ENCODE results near the gene MAP3K20.
"Not testable (repeated sequence)": the region's sequence is repeated elsewhere in the genome, so short reads cannot be mapped to it uniquely, and the experiment has no call there.

Gene MAP3K20

DNA sequence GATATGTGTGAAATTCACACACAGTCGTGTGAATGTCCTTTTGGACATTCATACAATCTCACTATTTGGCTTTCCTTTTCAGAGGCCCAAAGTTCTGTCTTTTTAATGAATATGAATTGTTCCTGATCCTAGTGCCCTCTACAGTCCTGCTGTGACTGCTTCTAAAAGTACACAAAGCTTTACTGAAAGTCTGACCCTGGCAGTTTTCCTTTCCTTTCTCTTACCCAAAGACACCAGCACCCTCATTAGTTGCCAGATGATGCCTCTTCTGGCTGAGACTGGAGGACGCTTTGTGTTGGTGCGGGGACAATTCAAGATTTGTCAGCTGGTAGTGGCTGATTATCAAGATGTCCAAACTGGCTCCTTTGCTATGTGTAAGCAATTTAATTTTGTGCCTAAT is 197.2 kb downstream of the MAP3K20 start:
- DNase-seq (ENCODE audit: extremely low spot score), result no peak
- ChIA-PET CTCF (interaction anchor here (1.0 to 1.5 kb wide), 2 partner anchors 8 to 12 kb away, joined by 3 to 6 read pairs; no protein-coding TSS in a partner anchor), POLR2A (no interaction called here)
- TF ChIP-seq, protein P1, sequence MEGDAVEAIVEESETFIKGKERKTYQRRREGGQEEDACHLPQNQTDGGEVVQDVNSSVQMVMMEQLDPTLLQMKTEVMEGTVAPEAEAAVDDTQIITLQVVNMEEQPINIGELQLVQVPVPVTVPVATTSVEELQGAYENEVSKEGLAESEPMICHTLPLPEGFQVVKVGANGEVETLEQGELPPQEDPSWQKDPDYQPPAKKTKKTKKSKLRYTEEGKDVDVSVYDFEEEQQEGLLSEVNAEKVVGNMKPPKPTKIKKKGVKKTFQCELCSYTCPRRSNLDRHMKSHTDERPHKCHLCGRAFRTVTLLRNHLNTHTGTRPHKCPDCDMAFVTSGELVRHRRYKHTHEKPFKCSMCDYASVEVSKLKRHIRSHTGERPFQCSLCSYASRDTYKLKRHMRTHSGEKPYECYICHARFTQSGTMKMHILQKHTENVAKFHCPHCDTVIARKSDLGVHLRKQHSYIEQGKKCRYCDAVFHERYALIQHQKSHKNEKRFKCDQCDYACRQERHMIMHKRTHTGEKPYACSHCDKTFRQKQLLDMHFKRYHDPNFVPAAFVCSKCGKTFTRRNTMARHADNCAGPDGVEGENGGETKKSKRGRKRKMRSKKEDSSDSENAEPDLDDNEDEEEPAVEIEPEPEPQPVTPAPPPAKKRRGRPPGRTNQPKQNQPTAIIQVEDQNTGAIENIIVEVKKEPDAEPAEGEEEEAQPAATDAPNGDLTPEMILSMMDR (IDR thresholded peaks at IDR 0.05; ENCODE audit: control extremely low read depth, extremely low read depth, low read depth, missing control alignments), result no peak

DNA sequence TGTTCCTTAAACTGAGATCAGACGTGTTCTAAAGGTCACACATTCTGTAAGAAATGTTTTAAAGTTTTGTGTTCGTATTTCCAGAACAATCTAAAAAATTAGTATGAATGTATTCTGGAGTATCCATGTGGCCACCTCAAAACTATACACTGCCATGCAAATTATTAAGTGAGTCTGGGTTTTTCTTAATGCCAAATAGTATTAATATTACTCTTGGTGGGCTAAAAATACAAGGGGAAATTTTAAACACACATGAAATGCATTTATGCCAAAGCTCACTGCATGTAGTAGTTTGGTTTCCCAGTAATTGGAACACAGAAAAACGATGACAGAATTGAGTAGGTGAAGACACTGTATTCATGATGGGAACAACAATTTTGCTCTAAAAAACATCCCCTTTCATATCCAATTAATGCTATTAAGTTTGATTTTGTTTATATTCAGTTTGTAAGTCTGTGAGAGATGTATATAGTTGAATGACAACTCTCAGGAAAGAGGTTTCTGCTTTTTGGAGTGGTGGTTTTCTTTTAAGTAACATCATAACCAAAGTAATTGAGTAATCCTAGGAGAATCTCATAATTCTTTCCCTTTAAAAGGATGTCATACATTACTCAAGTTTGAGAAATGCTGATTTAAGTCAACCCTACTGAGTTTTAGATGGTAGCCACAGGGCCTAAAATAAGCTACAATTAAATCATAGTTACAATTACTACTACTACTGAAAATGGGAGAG is 203.3 kb downstream of the MAP3K20 start:
- POLR2A ChIA-PET, result interaction anchor here (1.1 kb wide), 1 partner anchor 8 kb away, joined by 4 read pairs; no protein-coding TSS in a partner anchor
- TF ChIP-seq, protein P1 (IDR thresholded peaks at IDR 0.05; ENCODE audit: control extremely low read depth, extremely low read depth, low read depth, missing control alignments), result no peak
- DNase-seq (ENCODE audit: extremely low spot score), result no peak
- CTCF ChIA-PET, result interaction anchor here (1.0 kb wide), 1 partner anchor 17 kb away, joined by 4 read pairs; no protein-coding TSS in a partner anchor

DNA sequence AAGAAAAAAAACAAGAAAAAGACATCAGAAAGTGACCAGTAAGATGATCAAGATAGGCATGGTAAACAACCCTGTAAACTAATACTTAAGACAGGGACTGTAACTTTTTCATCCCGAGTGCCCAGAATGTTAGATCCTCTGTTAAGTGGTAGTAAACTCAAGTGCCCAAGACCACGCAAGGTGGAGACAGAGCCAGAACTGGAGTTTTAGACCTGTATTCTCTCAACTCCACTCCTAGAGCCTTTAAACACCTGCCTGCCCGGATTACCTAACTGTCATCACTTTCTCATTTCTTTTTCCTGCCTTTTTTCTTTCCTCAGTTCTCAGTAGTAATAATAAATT is 203.9 kb downstream of the MAP3K20 start:
- ChIA-PET POLR2A (no interaction called here), CTCF (interaction anchor here (1.0 kb wide), 1 partner anchor 16 kb away, joined by 4 read pairs; no protein-coding TSS in a partner anchor)
- TF ChIP-seq, protein P1 (IDR thresholded peaks at IDR 0.05; ENCODE audit: control extremely low read depth, extremely low read depth, low read depth, missing control alignments), result no peak
- no peak for DNase-seq (ENCODE audit: extremely low spot score)

DNA sequence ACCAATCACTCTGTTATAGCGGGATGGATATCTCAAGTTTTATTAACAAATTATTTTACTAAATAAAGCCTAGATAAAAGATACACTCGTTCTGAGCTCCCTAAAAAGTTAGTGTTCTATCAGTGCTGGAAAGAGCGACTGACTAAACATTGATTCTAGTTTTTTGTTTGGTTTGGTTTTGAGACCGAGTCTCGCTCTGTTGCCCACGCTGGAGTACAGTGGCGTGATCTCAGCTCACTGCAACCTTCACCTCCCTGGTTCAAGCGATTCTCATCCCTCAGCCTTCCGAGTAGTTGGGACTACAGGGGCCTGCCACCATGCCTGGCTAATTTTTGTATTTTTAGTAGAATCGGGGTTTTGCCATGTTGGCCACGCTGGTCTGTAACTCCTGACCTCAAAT is 205.2 kb downstream of the MAP3K20 start:
- CTCF ChIA-PET, result interaction anchor here (0.8 to 1.6 kb wide), 2 partner anchors 9 to 236 kb away, joined by 3 to 6 read pairs; no protein-coding TSS in a partner anchor
- TF ChIP-seq, protein P1 (IDR thresholded peaks at IDR 0.05; ENCODE audit: control extremely low read depth, extremely low read depth, low read depth, missing control alignments), result no peak
- POLR2A ChIA-PET, result no interaction called here
- no peak for DNase-seq (ENCODE audit: extremely low spot score)

DNA sequence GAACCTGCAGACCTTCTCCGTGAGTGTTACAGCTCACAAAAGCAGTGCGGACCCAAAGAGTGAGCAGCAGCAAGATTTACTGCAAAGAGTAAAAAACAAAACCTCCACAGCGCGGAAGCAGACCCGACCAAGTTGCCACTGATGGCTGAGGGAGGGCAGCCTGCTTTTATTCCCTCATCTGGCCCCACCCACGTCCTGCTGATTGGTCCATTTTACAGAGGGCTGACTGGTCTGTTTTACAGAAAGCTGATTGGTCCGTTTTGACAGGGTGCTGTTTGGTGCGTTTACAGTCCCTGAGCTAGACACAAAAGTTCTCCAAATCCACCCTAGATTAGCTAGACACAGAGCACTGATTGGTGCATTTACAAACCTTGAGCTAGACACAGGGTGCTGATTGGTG is 206.3 kb downstream of the MAP3K20 start:
- POLR2A ChIA-PET; DNase-seq (ENCODE audit: extremely low spot score): not testable (repeated sequence)
- CTCF ChIA-PET, result interaction anchor here (0.9 kb wide), 1 partner anchor 59 kb away, joined by 3 read pairs; no protein-coding TSS in a partner anchor

DNA sequence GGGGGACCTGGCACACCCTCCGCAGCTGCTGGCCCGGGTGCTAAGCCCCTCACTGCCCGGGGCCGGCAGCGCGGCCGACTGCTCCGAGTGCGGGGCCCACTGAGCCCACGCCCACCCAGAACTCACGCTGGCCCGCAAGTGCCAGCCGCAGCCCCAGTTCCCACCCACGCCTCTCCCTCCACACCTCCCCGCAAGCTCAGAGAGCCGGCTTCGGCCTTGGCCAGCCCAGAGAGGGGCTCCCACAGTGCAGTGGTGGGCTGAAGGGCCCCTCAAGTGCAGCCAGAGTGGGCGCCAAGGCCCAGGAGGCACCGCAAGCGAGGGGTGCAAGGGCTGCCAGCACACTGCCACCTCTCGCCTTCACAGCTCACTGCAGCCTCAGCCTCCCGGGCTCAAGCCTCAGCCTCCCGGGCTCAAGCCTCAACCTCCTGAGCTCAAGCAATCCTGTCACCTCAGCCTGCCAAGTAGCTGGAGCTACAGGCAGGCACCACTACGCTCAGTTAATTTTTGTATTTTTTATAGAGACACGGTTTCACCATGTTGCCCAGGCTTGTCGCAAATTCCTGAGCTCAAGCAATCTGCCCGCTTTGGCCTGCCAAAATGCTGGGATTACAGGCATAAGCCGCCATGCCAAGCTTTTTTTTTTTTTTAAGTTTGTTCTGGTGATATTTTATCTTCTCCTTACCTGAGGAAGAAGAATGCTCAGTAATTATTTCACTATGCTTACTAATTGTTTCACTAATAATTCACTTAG is 207.3 kb downstream of the MAP3K20 start:
- ChIA-PET POLR2A (no interaction called here), CTCF (interaction anchor here (1.1 to 1.6 kb wide), 4 partner anchors 9 to 18 kb away, joined by 3 to 5 read pairs (median 4); no protein-coding TSS in a partner anchor)
- TF ChIP-seq, protein P1 (IDR thresholded peaks at IDR 0.05; ENCODE audit: control extremely low read depth, extremely low read depth, low read depth, missing control alignments), result no peak
- no peak for DNase-seq (ENCODE audit: extremely low spot score)
